GM19240 (cell line): ENCODE data around the gene STS.
"Not testable (repeated sequence)": the region's sequence is repeated elsewhere in the genome, so short reads cannot be mapped to it uniquely, and the experiment has no call there.

Source experiments
- DNase-seq: peaks from one replicate; pipeline ENCODE4 v3.0.0; 2011; ENCODE audit warnings: low spot score; ENCODE audit not compliant: insufficient read length

STS gene

GRCh38 chrX:7178859-7179258, 31.3 kb downstream of the STS start:
- DNase-seq: not testable (repeated sequence)

DNA sequence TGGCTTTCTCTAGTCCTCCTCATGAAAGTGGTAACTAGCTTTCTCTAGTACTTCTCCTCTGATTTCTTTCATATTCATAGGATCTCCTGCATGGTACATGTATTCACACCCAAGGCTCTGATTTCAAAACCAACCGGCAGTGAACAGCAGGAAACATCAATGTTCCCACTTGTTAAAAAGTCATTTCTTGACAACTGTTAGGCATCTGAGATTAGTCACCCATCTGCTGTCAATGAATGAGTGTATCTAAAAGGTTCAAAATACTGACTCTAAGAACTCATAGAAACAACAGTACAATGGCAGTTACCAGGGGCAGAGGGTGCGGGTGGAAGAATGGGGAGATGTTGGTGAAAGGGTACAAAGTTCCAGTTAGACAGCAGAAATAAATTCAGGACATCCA, 31.9 kb downstream of the STS start:
- DNase-seq: no peak

GRCh38 chrX:7184816-7185215, 37.3 kb downstream of the STS start:
- DNase-seq: no peak

DNA sequence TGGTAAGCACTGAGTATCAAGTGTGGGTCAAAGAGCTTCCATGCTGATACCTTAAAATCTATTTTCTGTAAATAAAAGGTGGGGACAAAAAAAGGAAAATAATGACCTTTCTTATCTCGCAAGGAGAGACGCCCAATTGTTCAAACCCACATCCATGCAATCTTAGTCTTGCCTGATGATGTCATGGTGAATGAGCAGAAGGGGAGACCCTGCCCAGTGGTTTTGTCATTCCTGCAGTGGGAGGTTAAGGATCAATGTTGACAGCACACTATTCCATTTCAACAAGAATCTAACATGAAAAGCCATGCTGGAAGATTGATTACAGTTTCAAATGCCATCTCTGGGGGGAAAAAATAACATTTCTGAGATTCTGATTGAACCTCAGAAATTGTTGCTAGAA, 41.2 kb downstream of the STS start:
- DNase-seq: no peak

DNA sequence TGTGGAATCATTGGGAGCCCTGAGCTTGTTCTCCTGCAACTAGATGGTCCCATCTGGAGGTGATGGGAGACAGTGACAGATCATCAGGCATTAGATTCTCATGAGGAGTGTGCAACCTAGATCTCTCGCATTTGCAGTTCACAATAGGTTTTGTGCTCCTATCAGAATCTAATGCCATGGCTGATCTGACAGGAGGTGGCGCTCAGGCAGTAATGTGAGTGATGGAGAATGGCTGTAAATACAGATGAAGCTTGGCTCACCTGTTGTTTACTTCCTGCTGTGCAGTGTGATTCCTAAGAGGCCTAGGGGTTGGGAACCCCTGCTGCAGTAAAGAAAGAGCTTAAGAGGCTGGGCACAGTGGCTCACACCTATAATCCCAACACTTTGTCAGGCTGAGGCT, 42.6 kb downstream of the STS start:
- DNase-seq: no peak

DNA sequence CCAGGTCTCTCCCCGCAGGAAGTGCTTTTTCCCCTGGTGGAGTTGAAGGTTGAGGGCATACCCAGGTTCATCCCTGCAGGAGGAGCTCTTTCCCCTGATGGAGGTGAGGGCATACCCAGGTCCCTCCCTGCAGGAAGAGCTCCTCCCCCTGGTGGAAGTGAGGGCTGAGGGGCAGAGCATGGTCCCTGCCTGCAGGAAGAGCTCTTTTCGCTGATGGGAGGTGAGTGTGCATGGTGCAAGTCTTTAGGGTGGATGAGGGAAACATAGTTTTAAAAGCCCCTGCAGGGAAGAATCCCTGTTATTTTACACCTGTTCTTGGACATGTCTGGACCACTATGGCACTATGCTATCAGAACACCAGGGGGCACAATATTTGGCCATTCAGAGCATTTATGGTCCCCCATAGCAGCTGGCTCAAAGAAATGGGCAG, 44.2 kb downstream of the STS start:
- DNase-seq: no peak

- no peak for DNase-seq
Observed at GRCh38 chrX:7192871-7193270, 45.4 kb downstream of the STS start.

DNA sequence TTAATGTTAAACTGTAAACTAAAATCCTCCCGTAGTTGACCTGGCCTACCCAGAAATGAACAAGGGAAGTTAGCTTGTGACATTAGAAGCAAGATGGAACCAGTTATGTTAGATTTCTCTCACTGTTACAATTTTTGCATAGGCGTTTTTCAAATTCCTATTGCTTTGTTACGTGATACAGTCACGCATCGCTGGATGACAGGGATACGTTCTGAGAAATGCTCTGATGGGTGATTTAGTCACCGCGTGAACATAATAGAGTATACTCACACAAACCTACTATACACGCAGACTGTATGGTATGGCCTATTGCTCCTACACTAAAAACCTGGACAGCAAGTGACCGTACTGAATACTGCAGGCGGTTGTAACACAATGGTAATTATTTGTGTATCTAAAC, 47.1 kb downstream of the STS start:
- DNase-seq: no peak
